Panc1 (cell line): Measurements from ENCODE around the gene HCN1. TPM values are rescaled to one million over a fixed set of nuclear protein-coding genes. Genes with fewer than 3 reads are reported as not detected.

Experiments
- ATAC-seq: fragments of 200-7000 bp; cut with Tn5 transposase; 2 replicates; pipeline ENCODE4 v1.9.1; 2020; ENCODE audit warnings: mild to moderate bottlenecking, moderate library complexity
- BruUV-seq: library from RNA; stranded (reverse); fragments of 400-500 nt; replicated peaks from 2 replicates; lab custom pipeline; 2021; lab: Mats Ljungman, UMichigan
- CTCF ChIA-PET: fragments of 300-600 bp; sonication (Branson Sonifier 250); formaldehyde crosslinking; loops from one replicate; lab custom pipeline; 2022; ENCODE audit warnings: antibody characterized with exemption; lab: Charles Lee
- POLR2A ChIA-PET: fragments of 300-600 bp; sonication (Branson Sonifier 250); formaldehyde crosslinking; loops from one replicate; lab custom pipeline; 2022; ENCODE audit warnings: antibody characterized with exemption; lab: Charles Lee
- DNase-seq: peaks from one replicate; pipeline ENCODE4 v3.0.0-alpha.2; 2010; ENCODE audit warnings: low read depth, low spot score
- H3K27ac ChIP-seq: 2 replicates; pipeline ENCODE4 v1.5.1; 2011; ENCODE audit warnings: mild to moderate bottlenecking, low read length, inconsistent platforms
- H3K27me3 ChIP-seq: fragments of 200-500 bp; sonication (Bioruptor generic); 2 replicates; pipeline ENCODE4 v1.6.0; 2014; ENCODE audit warnings: low read length, inconsistent platforms; ENCODE audit not compliant: control insufficient read depth, insufficient read depth
- H3K36me3 ChIP-seq: fragments of 200-500 bp; sonication (Bioruptor generic); 2 replicates; pipeline ENCODE4 v1.5.1; 2014; ENCODE audit warnings: inconsistent platforms, mild to moderate bottlenecking, low read length, moderate library complexity; ENCODE audit not compliant: control insufficient read depth, insufficient read depth
- H3K4me1 ChIP-seq: 2 replicates; pipeline ENCODE4 v1.5.1; 2011; ENCODE audit warnings: inconsistent platforms, mild to moderate bottlenecking, low read length, moderate library complexity; ENCODE audit not compliant: control insufficient read depth, insufficient read depth
- H3K4me3 ChIP-seq, 2 experiments: 2 replicates each; pipeline ENCODE4 v1.5.1; 2011 to 2012; ENCODE audit warnings: low read depth in 2 of 2, low read length in 2 of 2, mild to moderate bottlenecking in 2 of 2, inconsistent platforms in 1 of 2, moderate library complexity in 1 of 2
- H3K9me3 ChIP-seq: fragments of 200-500 bp; sonication (Bioruptor generic); 2 replicates; pipeline ENCODE4 v1.5.1; 2014; ENCODE audit warnings: low read depth, mild to moderate bottlenecking, inconsistent platforms, low read length, moderate library complexity; ENCODE audit not compliant: control insufficient read depth, insufficient read depth
- POLR2AphosphoS5 ChIP-seq: IDR thresholded peaks from 2 replicates; pipeline ENCODE4 v1.6.1; 2012; ENCODE audit warnings: mild to moderate bottlenecking, low read depth, low read length, moderate library complexity
- SIN3A ChIP-seq: IDR thresholded peaks from 2 replicates; pipeline ENCODE4 v1.6.1; 2012; ENCODE audit warnings: low read depth, mild to moderate bottlenecking, low read length, moderate library complexity, borderline replicate concordance; ENCODE audit not compliant: insufficient read depth
- TCF7L2 ChIP-seq: IDR thresholded peaks from 2 replicates; pipeline ENCODE4 v1.6.1; 2011; ENCODE audit warnings: mild to moderate bottlenecking, low read depth, low read length, inconsistent platforms
- in situ Hi-C: cut with HindIII; loops from 2 replicates; pipeline ENCODE4 v1.10.0; 2016; ENCODE audit warnings: low sequenced_read_pairs, low pct_unique_long_range_greater_than_20kb
- intact Hi-C: fragments of 100-400 bp; cut with micrococcal nuclease; formaldehyde crosslinking; loops from one replicate; pipeline ENCODE4 v1.10.0; 2022; ENCODE audit not compliant: unreplicated experiment
- total RNA-seq: library from RNA; stranded (reverse); gene quantifications from one replicate; pipeline ENCODE4 v1.2.1, GENCODE V29; 2021; ENCODE audit not compliant: unreplicated experiment
- TF ChIP-seq, protein P1 (sequence below): fragments of 450-650 bp; IDR thresholded peaks from 2 replicates; pipeline ENCODE4 v1.5.1; 2017; ENCODE audit warnings: mild to moderate bottlenecking
- TF ChIP-seq, protein P2 (sequence below), 2 experiments: IDR thresholded peaks; 2 replicates each; pipeline ENCODE4 v1.6.1; 2011 to 2012; ENCODE audit warnings: low read depth in 2 of 2, control low read depth in 1 of 2, low read length in 1 of 2, mild to moderate bottlenecking in 1 of 2, moderate library complexity in 1 of 2; ENCODE audit not compliant: insufficient read depth in 1 of 2

Gene HCN1
- total RNA-seq, 1 experiment from 2014 or later = 0.36 TPM

DNA sequence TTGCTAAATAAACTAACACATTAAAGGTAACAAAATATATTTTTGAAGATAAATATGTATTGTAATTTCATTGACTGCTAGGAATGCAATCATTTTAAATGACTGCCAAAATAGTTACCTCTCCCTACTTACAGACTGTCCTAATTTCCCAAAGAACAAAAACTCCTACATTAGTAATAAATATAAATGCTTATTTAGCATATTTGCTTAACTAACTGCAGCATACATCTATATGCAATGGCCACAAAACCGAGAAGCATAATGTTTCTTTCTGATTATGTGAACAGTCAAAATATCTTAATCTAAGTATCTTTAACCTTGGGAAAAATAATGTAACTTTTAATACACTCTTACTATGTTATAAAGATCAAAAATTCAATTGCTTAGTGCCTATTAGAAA, 431.7 kb downstream of the HCN1 start:
- no peak for DNase-seq
- Histone ChIP-seq H3K9me3 (no peaks in the 10 kb centered on the region), H3K4me1 (no peaks in the 10 kb centered on the region), H3K36me3 (no peaks in the 10 kb centered on the region), H3K27me3 (no peaks in the 10 kb centered on the region), H3K27ac (no peak overlapping the region), H3K4me3 (no peak overlapping the region)
- no peak for ATAC-seq
- in situ Hi-C loops = no loop called here
- BruUV-seq = no TSS peak
- no peak for TF ChIP-seq TCF7L2
- TF ChIP-seq, protein P1, sequence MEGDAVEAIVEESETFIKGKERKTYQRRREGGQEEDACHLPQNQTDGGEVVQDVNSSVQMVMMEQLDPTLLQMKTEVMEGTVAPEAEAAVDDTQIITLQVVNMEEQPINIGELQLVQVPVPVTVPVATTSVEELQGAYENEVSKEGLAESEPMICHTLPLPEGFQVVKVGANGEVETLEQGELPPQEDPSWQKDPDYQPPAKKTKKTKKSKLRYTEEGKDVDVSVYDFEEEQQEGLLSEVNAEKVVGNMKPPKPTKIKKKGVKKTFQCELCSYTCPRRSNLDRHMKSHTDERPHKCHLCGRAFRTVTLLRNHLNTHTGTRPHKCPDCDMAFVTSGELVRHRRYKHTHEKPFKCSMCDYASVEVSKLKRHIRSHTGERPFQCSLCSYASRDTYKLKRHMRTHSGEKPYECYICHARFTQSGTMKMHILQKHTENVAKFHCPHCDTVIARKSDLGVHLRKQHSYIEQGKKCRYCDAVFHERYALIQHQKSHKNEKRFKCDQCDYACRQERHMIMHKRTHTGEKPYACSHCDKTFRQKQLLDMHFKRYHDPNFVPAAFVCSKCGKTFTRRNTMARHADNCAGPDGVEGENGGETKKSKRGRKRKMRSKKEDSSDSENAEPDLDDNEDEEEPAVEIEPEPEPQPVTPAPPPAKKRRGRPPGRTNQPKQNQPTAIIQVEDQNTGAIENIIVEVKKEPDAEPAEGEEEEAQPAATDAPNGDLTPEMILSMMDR = no peak
- intact Hi-C loops = no loop called here
- ChIA-PET POLR2A (no interaction called here), CTCF (interaction anchor here (0.6 kb wide), 1 partner anchor 121 kb away, joined by 5 read pairs; no protein-coding TSS in a partner anchor)

DNA sequence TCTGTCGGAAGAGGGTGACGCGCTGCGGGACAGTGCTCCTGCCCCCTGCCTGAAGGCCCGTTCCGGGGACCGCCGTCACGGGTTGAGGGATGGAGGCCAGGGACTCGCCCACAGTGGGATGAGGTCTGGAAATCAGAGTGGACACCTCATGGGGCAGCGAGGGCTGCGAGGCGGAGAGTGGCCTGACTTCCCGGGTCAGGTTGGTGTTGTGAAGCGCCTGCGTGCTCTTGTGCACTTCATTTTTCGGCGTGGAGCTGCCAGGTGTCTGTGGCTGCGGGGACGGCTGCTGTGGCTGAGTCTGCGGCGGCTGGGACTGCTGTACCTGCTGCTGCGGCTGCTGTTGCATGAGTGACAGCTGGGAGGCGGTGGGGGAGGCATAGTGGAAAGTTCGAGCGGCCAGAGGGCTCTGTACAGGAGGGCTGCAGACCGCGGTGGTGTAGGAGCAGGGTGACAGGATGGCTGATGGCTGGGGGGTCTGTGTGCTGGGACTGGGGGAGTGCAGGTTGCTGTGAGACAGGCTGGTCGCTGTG, 434.1 kb downstream of the HCN1 start:
- DNase-seq (no peak), ATAC-seq (no peak)
- BruUV-seq = no TSS peak
- intact Hi-C loops (no loop called here), in situ Hi-C loops (no loop called here)
- Histone ChIP-seq H3K36me3 (no peaks in the 10 kb centered on the region), H3K9me3 (no peaks in the 10 kb centered on the region), H3K4me3 (no peak overlapping the region), H3K4me1 (no peaks in the 10 kb centered on the region), H3K27me3 (no peaks in the 10 kb centered on the region), H3K27ac (no peak overlapping the region)
- POLR2A ChIA-PET = no interaction called here
- TF ChIP-seq, protein P1 = no peak
- no peak for TF ChIP-seq POLR2AphosphoS5
- TF ChIP-seq, protein P2, sequence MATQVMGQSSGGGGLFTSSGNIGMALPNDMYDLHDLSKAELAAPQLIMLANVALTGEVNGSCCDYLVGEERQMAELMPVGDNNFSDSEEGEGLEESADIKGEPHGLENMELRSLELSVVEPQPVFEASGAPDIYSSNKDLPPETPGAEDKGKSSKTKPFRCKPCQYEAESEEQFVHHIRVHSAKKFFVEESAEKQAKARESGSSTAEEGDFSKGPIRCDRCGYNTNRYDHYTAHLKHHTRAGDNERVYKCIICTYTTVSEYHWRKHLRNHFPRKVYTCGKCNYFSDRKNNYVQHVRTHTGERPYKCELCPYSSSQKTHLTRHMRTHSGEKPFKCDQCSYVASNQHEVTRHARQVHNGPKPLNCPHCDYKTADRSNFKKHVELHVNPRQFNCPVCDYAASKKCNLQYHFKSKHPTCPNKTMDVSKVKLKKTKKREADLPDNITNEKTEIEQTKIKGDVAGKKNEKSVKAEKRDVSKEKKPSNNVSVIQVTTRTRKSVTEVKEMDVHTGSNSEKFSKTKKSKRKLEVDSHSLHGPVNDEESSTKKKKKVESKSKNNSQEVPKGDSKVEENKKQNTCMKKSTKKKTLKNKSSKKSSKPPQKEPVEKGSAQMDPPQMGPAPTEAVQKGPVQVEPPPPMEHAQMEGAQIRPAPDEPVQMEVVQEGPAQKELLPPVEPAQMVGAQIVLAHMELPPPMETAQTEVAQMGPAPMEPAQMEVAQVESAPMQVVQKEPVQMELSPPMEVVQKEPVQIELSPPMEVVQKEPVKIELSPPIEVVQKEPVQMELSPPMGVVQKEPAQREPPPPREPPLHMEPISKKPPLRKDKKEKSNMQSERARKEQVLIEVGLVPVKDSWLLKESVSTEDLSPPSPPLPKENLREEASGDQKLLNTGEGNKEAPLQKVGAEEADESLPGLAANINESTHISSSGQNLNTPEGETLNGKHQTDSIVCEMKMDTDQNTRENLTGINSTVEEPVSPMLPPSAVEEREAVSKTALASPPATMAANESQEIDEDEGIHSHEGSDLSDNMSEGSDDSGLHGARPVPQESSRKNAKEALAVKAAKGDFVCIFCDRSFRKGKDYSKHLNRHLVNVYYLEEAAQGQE (IDR thresholded peaks at IDR 0.05; ENCODE audit: insufficient read depth in 1 of 2, low read depth in 2 of 2, low read length in 1 of 2) = no peak
- CTCF ChIA-PET = no interaction called here

DNA sequence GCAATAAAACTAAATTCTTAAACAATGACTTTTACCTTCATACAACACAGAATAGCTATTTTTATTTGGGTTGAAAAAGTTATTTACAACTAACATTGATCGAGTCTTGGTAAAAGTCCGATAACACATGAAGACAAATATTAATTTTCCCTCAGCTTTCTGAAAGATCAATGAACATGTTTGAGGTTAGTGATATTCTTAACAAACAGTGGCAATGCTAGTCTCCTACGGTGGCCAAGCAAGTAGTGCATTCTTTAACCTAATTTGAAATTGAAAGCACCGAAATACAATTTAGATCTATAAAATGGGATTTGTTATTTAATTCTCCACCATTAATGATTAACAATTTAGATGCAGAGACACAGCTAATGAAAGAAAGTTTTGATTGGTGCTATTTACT, 435.1 kb downstream of the HCN1 start:
- Histone ChIP-seq H3K9me3 (no peaks in the 10 kb centered on the region), H3K27me3 (no peaks in the 10 kb centered on the region), H3K36me3 (no peaks in the 10 kb centered on the region), H3K4me3 (no peak overlapping the region), H3K27ac (no peak overlapping the region), H3K4me1 (no peaks in the 10 kb centered on the region)
- BruUV-seq = no TSS peak
- intact Hi-C loops = no loop called here
- DNase-seq = no peak
- in situ Hi-C loops = no loop called here
- ATAC-seq = no peak
- CTCF ChIA-PET = no interaction called here
- POLR2A ChIA-PET = no interaction called here
- TF ChIP-seq, protein P2 (IDR thresholded peaks at IDR 0.05; ENCODE audit: insufficient read depth in 1 of 2, low read depth in 2 of 2, low read length in 1 of 2) = no peak
- TF ChIP-seq SIN3A (no peak), TCF7L2 (no peak), POLR2AphosphoS5 (no peak)
- TF ChIP-seq, protein P1 = no peak
